Esophagus squamous epithelium (tissue), 5 donors: ENCODE data around the gene FOXC1. TPM values are rescaled to one million over a fixed set of nuclear protein-coding genes. Genes with fewer than 3 reads are reported as not detected.

Source experiments
- DNase-seq: peaks from one replicate; lab custom pipeline; 2025; lab: John Stamatoyannopoulos, UW
- H3K27ac ChIP-seq, 4 donors: fragments of 200-600 bp; sonication (generic); one replicate each; pipeline ENCODE4 v1.5.1; 2016 to 2019; ENCODE audit warnings: mild to moderate bottlenecking in 1 of 4
- H3K27me3 ChIP-seq, 4 donors: fragments of 200-600 bp; sonication (generic); 1 replicate in 3 of 4; 2 replicates in 1 of 4; pipeline versions ENCODE4 v1.5.1 to v1.6.0; 2017 to 2021; ENCODE audit warnings: antibody characterized with exemption in 1 of 4
- H3K36me3 ChIP-seq, 3 donors: fragments of 200-600 bp; sonication (generic); one replicate each; pipeline ENCODE4 v1.5.1; 2016 to 2019
- H3K4me1 ChIP-seq, 3 donors: fragments of 200-600 bp; sonication (generic); one replicate each; pipeline ENCODE4 v1.5.1; 2017 to 2019
- H3K4me3 ChIP-seq, 4 donors: fragments of 200-600 bp; sonication (generic); 1 replicate in 3 of 4; 2 replicates in 1 of 4; pipeline ENCODE4 v1.5.1; 2016 to 2019; ENCODE audit warnings: mild to moderate bottlenecking in 2 of 4, moderate library complexity in 1 of 4
- H3K9me3 ChIP-seq, 3 donors: fragments of 200-600 bp; sonication (generic); one replicate each; pipeline ENCODE4 v1.5.1; 2016 to 2019
- CTCF ChIP-seq, 6 experiments: fragments of 450-650 bp in 4 of 6; fragments of 200-600 bp in 2 of 6; sonication (generic) in 2 of 6; IDR thresholded peaks; one replicate each; pipeline ENCODE4 v1.5.1; 2016 to 2019; ENCODE audit warnings: antibody characterized with exemption in 6 of 6, mild to moderate bottlenecking in 4 of 6, moderate library complexity in 4 of 6
- POLR2A ChIP-seq, 4 donors: fragments of 450-650 bp; IDR thresholded peaks; one replicate each; pipeline ENCODE4 v1.6.1; 2017; ENCODE audit warnings: antibody characterized with exemption in 4 of 4, mild to moderate bottlenecking in 4 of 4, moderate library complexity in 3 of 4
- WGBS, 2 donors: methylation state at CpG; one replicate each; pipeline ENCODE4 v1.1.5; 2018; 5-methylcytosine and 5-hydroxymethylcytosine counted together
- intact Hi-C: fragments of 100-400 bp; cut with DNase I; formaldehyde crosslinking; loops from one replicate; pipeline ENCODE4 v1.15.0; 2022
- total RNA-seq, 4 donors: library from RNA; depleted of rRNA; stranded (reverse); fragments of >200 nt; gene quantifications; one replicate each; pipeline ENCODE4 v1.1.0, GENCODE V29; 2016
- donor health status: DM: yes; HTN: yes; CAD: no.

Gene FOXC1
- total RNA-seq, 4 donors from 2014 or later = 2.2 to 6.0 (median 3.4) TPM

- Histone ChIP-seq H3K9me3 (no peaks in the 10 kb centered on the region), H3K36me3 (no peaks in the 10 kb centered on the region), H3K27me3 (peaks cover 0 to 17% (median 0%) of the 10 kb centered on the region in 4 donors), H3K27ac (no peak overlapping the region), H3K4me1 (peaks cover 11 to 31% (median 16%) of the 10 kb centered on the region in 3 donors), H3K4me3 (no peak overlapping the region)
- intact Hi-C loops = no loop called here
- DNase-seq = no peak
- 86 to 87% methylated on average over 19 of the region's 19 CpGs for WGBS, 2 donors
- TF ChIP-seq POLR2A (IDR thresholded peaks at IDR 0.05) (no peak), CTCF (IDR thresholded peaks at IDR 0.05) (no peak)
Observed at GRCh38 chr6:1577896-1578745, 31.6 kb upstream of the FOXC1 start.

- intact Hi-C loops = no loop called here
Observed at GRCh38 chr6:1579096-1579495, 30.6 kb upstream of the FOXC1 start.

GRCh38 chr6:1580109-1580508 lies 29.6 kb upstream of the FOXC1 start:
- intact Hi-C loops = no loop called here
- TF ChIP-seq POLR2A (IDR thresholded peaks at IDR 0.05) = no peak
- TF ChIP-seq CTCF (IDR thresholded peaks at IDR 0.05) = no peak
- Histone ChIP-seq H3K4me1 (peaks cover 0 to 16% (median 4%) of the 10 kb centered on the region in 3 donors), H3K36me3 (no peaks in the 10 kb centered on the region), H3K27me3 (peaks cover 0 to 20% (median 0%) of the 10 kb centered on the region in 4 donors), H3K9me3 (no peaks in the 10 kb centered on the region), H3K4me3 (no peak overlapping the region), H3K27ac (no peak overlapping the region)
- DNase-seq = no peak
- WGBS, 2 donors = 89 to 90% methylated on average over 4 to 5 of the region's 6 CpGs

More at GRCh38 chr6:1579096-1579495, 30.6 kb upstream of the FOXC1 start:
- Histone ChIP-seq H3K4me3 (no peak overlapping the region), H3K27ac (no peak overlapping the region), H3K27me3 (peaks cover 0 to 19% (median 0%) of the 10 kb centered on the region in 4 donors), H3K4me1 (peaks cover 2 to 21% (median 12%) of the 10 kb centered on the region in 3 donors), H3K9me3 (no peaks in the 10 kb centered on the region), H3K36me3 (no peaks in the 10 kb centered on the region)
- TF ChIP-seq CTCF (IDR thresholded peaks at IDR 0.05) = no peak
- TF ChIP-seq POLR2A (IDR thresholded peaks at IDR 0.05) = no peak
- no peak for DNase-seq
- 82 to 93% methylated on average over 5 of the region's 5 CpGs for WGBS, 2 donors

GRCh38 chr6:1580585-1580984 lies 29.1 kb upstream of the FOXC1 start:
- no peak overlapping the region for H3K4me3 ChIP-seq
- H3K27me3 ChIP-seq = peaks cover 0 to 25% (median 0%) of the 10 kb centered on the region in 4 donors
- no peak for DNase-seq
- no peaks in the 10 kb centered on the region for H3K36me3 ChIP-seq
- peaks cover 0 to 16% (median 2%) of the 10 kb centered on the region in 3 donors for H3K4me1 ChIP-seq
- intact Hi-C loops = no loop called here
- no peaks in the 10 kb centered on the region for H3K9me3 ChIP-seq
- 42 to 67% methylated on average over 5 to 7 of the region's 9 CpGs for WGBS, 2 donors
- TF ChIP-seq POLR2A (IDR thresholded peaks at IDR 0.05) (no peak), CTCF (IDR thresholded peaks at IDR 0.05) (no peak)
- H3K27ac ChIP-seq = no peak overlapping the region
